HCT116 (cell line): ENCODE measurements around the gene DRD2. TPM values are rescaled to one million over a fixed set of nuclear protein-coding genes. Genes with fewer than 3 reads are reported as not detected.

Experiments
- ATAC-seq: fragments of 200-7000 bp; cut with Tn5 transposase; 2 replicates; pipeline ENCODE4 v1.9.1; 2020; ENCODE audit warnings: mild to moderate bottlenecking, moderate library complexity
- BruUV-seq: library from RNA; stranded (reverse); fragments of 400-500 nt; replicated peaks from 2 replicates; lab custom pipeline; 2021; lab: Mats Ljungman, UMichigan
- CTCF ChIA-PET: fragments of 300-600 bp; sonication (Branson Sonifier 250); formaldehyde crosslinking; loops from one replicate; lab custom pipeline; 2021; ENCODE audit warnings: antibody characterized with exemption; lab: Charles Lee
- POLR2A ChIA-PET: fragments of 300-600, 350-600 bp; sonication (Branson Sonifier 250); formaldehyde crosslinking; loops from one replicate; lab custom pipeline; 2021; ENCODE audit warnings: antibody characterized with exemption; lab: Charles Lee
- RAD21 ChIA-PET, 2 experiments: fragments of 300-600 bp; sonication (Branson Sonifier 250); formaldehyde crosslinking; loops; one replicate each; lab custom pipeline; 2023; ENCODE audit warnings: low total read pairs in 2 of 2; ENCODE audit not compliant: uncharacterized antibody in 2 of 2, unreplicated experiment in 2 of 2, low non-redundant PET in 1 of 2; lab: Charles Lee
- DNase-seq: peaks from one replicate; pipeline ENCODE4 v3.0.0-alpha.2; 2010; ENCODE audit warnings: low read depth, low spot score
- H2AFZ ChIP-seq: fragments of 200-600 bp; shearing (Covaris generic), sonication (generic); 2 replicates; pipeline ENCODE4 v1.6.1; 2017; ENCODE audit warnings: low read depth, mixed run types, mixed read lengths, antibody characterized with exemption, low read length; ENCODE audit not compliant: poor library complexity, severe bottlenecking
- H3K27ac ChIP-seq: 2 replicates; pipeline ENCODE4 v1.5.1; 2012; ENCODE audit warnings: low read depth, low read length
- H3K27me3 ChIP-seq: fragments of 200-600 bp; sonication (generic); 2 replicates; pipeline ENCODE4 v1.6.1; 2016; ENCODE audit warnings: mixed run types, low read length, mixed read lengths; ENCODE audit not compliant: insufficient read depth
- H3K36me3 ChIP-seq, 2 experiments: fragments of 200-500 bp in 1 of 2; fragments of 200-600 bp in 1 of 2; sonication (Bioruptor generic) in 1 of 2; sonication (generic) in 1 of 2; 2 replicates each; pipeline versions ENCODE4 v1.5.1 to v1.6.1; 2014 to 2016; ENCODE audit warnings: low read length in 2 of 2, inconsistent platforms in 1 of 2, mixed read lengths in 1 of 2, mixed run types in 1 of 2; ENCODE audit not compliant: insufficient read depth in 2 of 2, control insufficient read depth in 1 of 2
- H3K4me1 ChIP-seq, 2 experiments: fragments of 200-600 bp in 1 of 2; sonication (generic) in 1 of 2; 2 replicates each; pipeline versions ENCODE4 v1.5.1 to v1.6.1; 2012 to 2017; ENCODE audit warnings: low read length in 2 of 2, inconsistent platforms in 1 of 2, mild to moderate bottlenecking in 1 of 2, mixed read lengths in 1 of 2, mixed run types in 1 of 2, moderate library complexity in 1 of 2; ENCODE audit not compliant: insufficient read depth in 2 of 2, control insufficient read depth in 1 of 2
- H3K4me2 ChIP-seq: fragments of 200-600 bp; sonication (generic); 2 replicates; pipeline ENCODE4 v1.6.1; 2017; ENCODE audit warnings: mixed run types, low read length, mixed read lengths
- H3K4me3 ChIP-seq, 2 experiments: fragments of 200-600 bp in 1 of 2; sonication (generic) in 1 of 2; replicated peaks in 1 of 2; 2 replicates each; pipeline ENCODE4 v1.5.1; 2011 to 2016; ENCODE audit warnings: low read length in 2 of 2, control low read depth in 1 of 2, low read depth in 1 of 2, mild to moderate bottlenecking in 1 of 2, mixed read lengths in 1 of 2, mixed run types in 1 of 2
- H3K79me2 ChIP-seq: fragments of 200-600 bp; sonication (generic); 2 replicates; pipeline ENCODE4 v1.6.1; 2017; ENCODE audit warnings: mild to moderate bottlenecking, mixed run types, low read length, moderate library complexity, mixed read lengths; ENCODE audit not compliant: insufficient read depth
- H3K9ac ChIP-seq: fragments of 200-600 bp; sonication (generic); 2 replicates; pipeline ENCODE4 v1.6.1; 2016; ENCODE audit warnings: low read length, mixed read lengths
- H3K9me2 ChIP-seq: fragments of 200-600 bp; sonication (generic), shearing (Covaris generic); 2 replicates; pipeline ENCODE4 v1.6.1; 2017; ENCODE audit warnings: mixed run types, mild to moderate bottlenecking, moderate library complexity; ENCODE audit not compliant: insufficient read depth
- H3K9me3 ChIP-seq, 2 experiments: fragments of 200-500 bp in 1 of 2; fragments of 200-600 bp in 1 of 2; sonication (Bioruptor generic) in 1 of 2; sonication (generic) in 1 of 2; 2 replicates each; pipeline ENCODE4 v1.6.1; 2014 to 2017; ENCODE audit warnings: low read length in 2 of 2, mixed read lengths in 2 of 2, inconsistent platforms in 1 of 2, low read depth in 1 of 2, mild to moderate bottlenecking in 1 of 2, mixed run types in 1 of 2, moderate library complexity in 1 of 2; ENCODE audit not compliant: control insufficient read depth in 1 of 2, insufficient read depth in 1 of 2
- H4K20me1 ChIP-seq: fragments of 200-600 bp; sonication (generic), shearing (Covaris generic); 2 replicates; pipeline ENCODE4 v1.6.1; 2017; ENCODE audit warnings: mixed run types, mild to moderate bottlenecking, moderate library complexity; ENCODE audit not compliant: insufficient read depth
- CTCF ChIP-seq, 3 experiments: fragments of 200-600 bp in 1 of 3; sonication (generic) in 1 of 3; IDR thresholded peaks in 2 of 3; conservative IDR thresholded peaks in 1 of 3; 2 replicates each; pipeline ENCODE4 v1.5.1; 2012 to 2017; ENCODE audit warnings: low read depth in 2 of 3, low read length in 2 of 3, antibody characterized with exemption in 1 of 3, borderline replicate concordance in 1 of 3, control low read depth in 1 of 3, mild to moderate bottlenecking in 1 of 3, mixed read lengths in 1 of 3, mixed run types in 1 of 3, moderate library complexity in 1 of 3; ENCODE audit not compliant: insufficient read depth in 1 of 3
- EGR1 ChIP-seq: IDR thresholded peaks from 2 replicates; pipeline ENCODE4 v1.6.1; 2012; ENCODE audit warnings: low read depth
- EZH2phosphoT487 ChIP-seq: fragments of 200-600 bp; IDR thresholded peaks from 2 replicates; pipeline ENCODE4 v1.6.1; 2018; ENCODE audit warnings: antibody characterized with exemption, borderline replicate concordance
- JUND ChIP-seq: IDR thresholded peaks from 2 replicates; pipeline ENCODE4 v1.6.1; 2012
- MAX ChIP-seq: IDR thresholded peaks from 2 replicates; pipeline ENCODE4 v1.6.1; 2012
- POLR2AphosphoS5 ChIP-seq: IDR thresholded peaks from 2 replicates; pipeline ENCODE4 v1.6.1; 2011; ENCODE audit warnings: mild to moderate bottlenecking, low read depth, low read length, moderate library complexity
- REST ChIP-seq: IDR thresholded peaks from 2 replicates; pipeline ENCODE4 v1.6.1; 2012; ENCODE audit warnings: low read depth
- SIN3A ChIP-seq: IDR thresholded peaks from 2 replicates; pipeline ENCODE4 v1.6.1; 2012; ENCODE audit warnings: low read depth
- SP1 ChIP-seq: IDR thresholded peaks from 2 replicates; pipeline ENCODE4 v1.6.1; 2012; ENCODE audit warnings: low read depth
- SRF ChIP-seq: IDR thresholded peaks from 2 replicates; pipeline ENCODE4 v1.6.1; 2012; ENCODE audit warnings: low read depth
- YY1 ChIP-seq: IDR thresholded peaks from 2 replicates; pipeline ENCODE4 v1.6.1; 2011; ENCODE audit warnings: low read length, low read depth, moderate library complexity, mild to moderate bottlenecking; ENCODE audit not compliant: insufficient replicate concordance; ENCODE audit errors: extremely low read depth
- ZBTB33 ChIP-seq: IDR thresholded peaks from 2 replicates; pipeline ENCODE4 v1.6.1; 2011; ENCODE audit warnings: mild to moderate bottlenecking, low read length, moderate library complexity; ENCODE audit not compliant: insufficient replicate concordance; ENCODE audit errors: extremely low read depth
- intact Hi-C: fragments of 100-400 bp; cut with micrococcal nuclease; formaldehyde crosslinking; loops from 2 replicates; pipeline ENCODE4 v1.10.0; 2022
- total RNA-seq: library from RNA; stranded (reverse); gene quantifications from one replicate; pipeline ENCODE4 v1.2.1, GENCODE V29; 2021; ENCODE audit not compliant: unreplicated experiment

Gene DRD2
- total RNA-seq, 1 experiment from 2014 or later = not detected

- intact Hi-C loops = no loop called here
- H3K27ac ChIP-seq = no peak overlapping the region
- H2AFZ ChIP-seq = no peak overlapping the region
- TF ChIP-seq MAX (no peak), SP1 (no peak), ZBTB33 (no peak), SIN3A (no peak), EGR1 (no peak), REST (no peak), SRF (no peak), JUND (no peak), YY1 (no peak), CTCF (IDR thresholded peaks at IDR 0.05 in 2 of 3, conservative IDR thresholded peaks at IDR 0.05 in 1 of 3; ENCODE audit: borderline replicate concordance in 1 of 3, insufficient read depth in 1 of 3, low read depth in 2 of 3, low read length in 2 of 3) (no peak), EZH2phosphoT487 (no peak), POLR2AphosphoS5 (no peak)
- TF ChIP-seq, all 23 proteins: peak for 0
- Histone ChIP-seq H3K36me3 (no peaks in the 10 kb centered on the region), H3K9me2 (no peaks in the 10 kb centered on the region), H3K9me3 (no peaks in the 10 kb centered on the region), H3K4me3 (no peak overlapping the region), H4K20me1 (no peaks in the 10 kb centered on the region), H3K4me1 (no peaks in the 10 kb centered on the region), H3K9ac (no peak overlapping the region), H3K79me2 (no peaks in the 10 kb centered on the region), H3K27me3 (peaks cover 15% of the 10 kb centered on the region), H3K4me2 (no peak overlapping the region)
- CTCF ChIA-PET = no interaction called here
- no TSS peak for BruUV-seq
- ATAC-seq (no peak), DNase-seq (no peak)
- POLR2A ChIA-PET = no interaction called here
- RAD21 ChIA-PET = no interaction called here
These were observed 79.3 kb downstream of the DRD2 start for GRCh38 chr11:113395782-113396336.
